BJ (cell line): ENCODE data around the gene NAA80. TPM values are rescaled to one million over a fixed set of nuclear protein-coding genes. Genes with fewer than 3 reads are reported as not detected.
"Not testable (repeated sequence)": the region's sequence is repeated elsewhere in the genome, so short reads cannot be mapped to it uniquely, and the experiment has no call there.

Experiments used
- CTCF ChIA-PET: fragments of 350-600 bp; formaldehyde crosslinking; extraction: SDS; loops from one replicate; lab custom pipeline; 2021; ENCODE audit warnings: antibody characterized with exemption, inconsistent platforms; lab: Yijun Ruan, JAX
- POLR2A ChIA-PET: fragments of 300-600 bp; sonication (Branson Sonifier 250); formaldehyde crosslinking; extraction: SDS; loops from one replicate; lab custom pipeline; 2021; ENCODE audit warnings: antibody characterized with exemption; lab: Charles Lee
- DNase-seq: peaks from one replicate; pipeline ENCODE4 v3.0.0-alpha.2; 2011; ENCODE audit warnings: low read depth
- H3K27me3 ChIP-seq: 2 replicates; pipeline ENCODE4 v1.6.0; 2011; ENCODE audit warnings: low read length; ENCODE audit not compliant: control insufficient read depth, insufficient read depth
- H3K36me3 ChIP-seq: 2 replicates; pipeline ENCODE4 v1.5.1; 2011; ENCODE audit warnings: low read length; ENCODE audit not compliant: control insufficient read depth, insufficient read depth
- H3K4me3 ChIP-seq: 2 replicates; pipeline ENCODE4 v1.5.1; 2011; ENCODE audit warnings: low read depth, mild to moderate bottlenecking, control low read depth, low read length
- CTCF ChIP-seq: IDR thresholded peaks from 2 replicates; pipeline ENCODE4 v1.5.1; 2011; ENCODE audit warnings: low read depth, mild to moderate bottlenecking, control low read depth, inconsistent platforms, low read length, moderate library complexity; ENCODE audit not compliant: insufficient read depth
- polyA plus RNA-seq: library from polyadenylated mRNA; depleted of rRNA; stranded (reverse); fragments of >200 nt; gene quantifications from 2 replicates; pipeline ENCODE4 v1.2.3, GENCODE V29; 2011

NAA80 gene
- polyA plus RNA-seq, 1 experiment = 5.8 TPM

- Histone ChIP-seq H3K4me3 (no peak overlapping the region), H3K36me3 (peaks cover 20% of the 10 kb centered on the region), H3K27me3 (no peaks in the 10 kb centered on the region)
- no peak for DNase-seq
- no peak for TF ChIP-seq CTCF
- ChIA-PET CTCF (interaction anchor here (1.9 to 3.0 kb wide), 2 partner anchors 7 to 18 kb away, joined by 3 to 15 read pairs; partner anchors contain the start of genes HYAL2, HYAL3 and NAA80), POLR2A (no interaction called here)
Observed at GRCh38 chr3:50316657-50317242, 17.5 kb upstream of the NAA80 start.

- no peak for DNase-seq
- ChIA-PET POLR2A (interaction anchor here (0.5 kb wide), 1 partner anchor 19 kb away, joined by 5 read pairs; no protein-coding TSS in a partner anchor), CTCF (interaction anchor here (0.6 to 3.0 kb wide), 3 partner anchors 9 to 270 kb away, joined by 3 to 15 read pairs (median 3); partner anchors contain the start of genes HYAL2, HYAL3 and NAA80)
- TF ChIP-seq CTCF = no peak
- H3K27me3 ChIP-seq = no peaks in the 10 kb centered on the region
- H3K36me3 ChIP-seq = peaks cover 20% of the 10 kb centered on the region
- no peak overlapping the region for H3K4me3 ChIP-seq
Observed at GRCh38 chr3:50314816-50315215, 15.6 kb upstream of the NAA80 start.

GRCh38 chr3:50314342-50314741, 15.1 kb upstream of the NAA80 start:
- no peak for TF ChIP-seq CTCF
- no peak for DNase-seq
- H3K27me3 ChIP-seq = no peaks in the 10 kb centered on the region
- ChIA-PET POLR2A (no interaction called here), CTCF (interaction anchor here (0.9 to 3.0 kb wide), 2 partner anchors 10 to 15 kb away, joined by 3 to 15 read pairs; partner anchors contain the start of genes HYAL2, HYAL3 and NAA80)
- peaks cover 20% of the 10 kb centered on the region for H3K36me3 ChIP-seq
- no peak overlapping the region for H3K4me3 ChIP-seq

GRCh38 chr3:50312041-50312440, 12.8 kb upstream of the NAA80 start:
- H3K36me3 ChIP-seq, H3K27me3 ChIP-seq, DNase-seq, CTCF ChIA-PET, H3K4me3 ChIP-seq, POLR2A ChIA-PET: not testable (repeated sequence)

- ChIA-PET CTCF (interaction anchor here (0.6 to 1.1 kb wide), 5 partner anchors 20 to 184 kb away, joined by 3 to 4 read pairs (median 3); no protein-coding TSS in a partner anchor), POLR2A (no interaction called here)
- DNase-seq = no peak
Observed at GRCh38 chr3:50304601-50305000, 5.4 kb upstream of the NAA80 start.

More at GRCh38 chr3:50304601-50305000, 5.4 kb upstream of the NAA80 start:
- H3K4me3 ChIP-seq = no peak overlapping the region
- H3K27me3 ChIP-seq = no peaks in the 10 kb centered on the region
- TF ChIP-seq CTCF = no peak
- H3K36me3 ChIP-seq = no peaks in the 10 kb centered on the region
